Activated T-cell treated with anti-CD3 and anti-CD28 coated beads, Interleukin-2, amount 50 U/mL, for 48 hours (primary cell): Measurements from ENCODE around the gene CCDC178.
"Not testable (repeated sequence)": the region's sequence is repeated elsewhere in the genome, so short reads cannot be mapped to it uniquely, and the experiment has no call there.

Source experiments
- DNase-seq, 2 experiments: peaks; one replicate each; pipeline ENCODE4 v3.0.0-alpha.2; 2020

CCDC178 gene

GRCh38 chr18:33210575-33211189 lies 229.8 kb downstream of the CCDC178 start:
- no peak for DNase-seq

DNA sequence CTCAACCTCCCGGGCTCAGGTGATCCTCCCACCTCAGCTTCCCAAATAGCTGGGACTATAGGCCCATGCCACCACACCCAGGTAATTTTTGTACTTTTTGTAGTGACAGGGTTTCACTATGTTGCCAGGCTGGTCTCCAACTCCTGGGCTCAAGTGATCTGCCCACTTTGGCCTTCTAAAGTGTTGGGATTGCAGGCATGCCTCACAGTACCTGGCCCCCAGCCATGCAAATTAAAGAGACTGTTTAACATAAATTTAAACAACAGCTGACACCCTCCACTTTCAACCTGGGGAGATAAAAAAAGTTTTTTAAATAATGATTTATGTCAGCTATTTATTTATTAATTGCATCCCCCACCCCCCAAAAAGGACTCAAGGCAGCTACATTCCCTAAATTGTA lies 234.7 kb downstream of the CCDC178 start:
- DNase-seq, result no peak

- no peak for DNase-seq
Measured at GRCh38 chr18:33201509-33201926, 239.0 kb downstream of the CCDC178 start.

- DNase-seq, result no peak
Measured at GRCh38 chr18:33195795-33196194, 244.7 kb downstream of the CCDC178 start.

- no peak for DNase-seq
Measured at GRCh38 chr18:33194793-33195192, 245.7 kb downstream of the CCDC178 start.

- DNase-seq, result no peak
Measured at GRCh38 chr18:33184958-33185357, 255.6 kb downstream of the CCDC178 start.

DNA sequence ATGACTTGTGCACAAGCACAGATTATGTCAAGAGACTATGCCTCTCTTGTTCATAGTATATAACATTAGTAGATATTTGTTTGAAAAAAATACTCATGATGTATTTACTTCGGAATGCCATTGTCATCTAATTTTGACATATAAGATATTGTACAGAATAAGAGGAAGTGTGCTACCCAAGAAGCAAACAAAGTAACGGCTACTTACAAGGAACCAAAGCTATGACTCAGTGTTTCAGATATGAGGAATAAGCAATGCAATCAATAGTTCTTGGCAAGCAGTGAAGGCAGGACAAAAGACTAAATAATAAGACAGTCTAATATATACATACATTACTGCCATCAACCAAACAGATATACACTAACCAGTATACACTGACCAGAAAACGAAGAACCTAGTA lies 256.3 kb downstream of the CCDC178 start:
- DNase-seq, result no peak

DNA sequence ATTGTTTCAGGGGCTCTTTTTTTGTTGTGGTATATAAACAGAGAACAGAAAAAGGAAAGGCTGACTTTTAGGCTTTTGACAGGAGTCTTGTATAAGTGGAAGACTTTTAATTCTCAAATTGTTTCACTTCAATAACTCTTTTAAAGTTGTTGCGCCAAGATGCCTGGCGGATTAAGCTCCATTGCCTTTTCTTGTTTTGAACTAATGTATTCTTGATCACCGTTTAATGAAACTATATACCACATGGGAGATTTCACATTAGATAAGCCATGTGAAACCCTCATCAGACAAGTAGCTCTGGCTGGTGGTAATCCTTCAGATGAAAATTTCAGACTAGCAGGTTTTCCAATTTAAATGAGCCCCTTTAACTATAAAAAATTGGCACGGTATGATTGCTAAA lies 257.4 kb downstream of the CCDC178 start:
- DNase-seq, result no peak

- DNase-seq, result no peak
Measured at GRCh38 chr18:33181016-33181415, 259.5 kb downstream of the CCDC178 start.

DNA sequence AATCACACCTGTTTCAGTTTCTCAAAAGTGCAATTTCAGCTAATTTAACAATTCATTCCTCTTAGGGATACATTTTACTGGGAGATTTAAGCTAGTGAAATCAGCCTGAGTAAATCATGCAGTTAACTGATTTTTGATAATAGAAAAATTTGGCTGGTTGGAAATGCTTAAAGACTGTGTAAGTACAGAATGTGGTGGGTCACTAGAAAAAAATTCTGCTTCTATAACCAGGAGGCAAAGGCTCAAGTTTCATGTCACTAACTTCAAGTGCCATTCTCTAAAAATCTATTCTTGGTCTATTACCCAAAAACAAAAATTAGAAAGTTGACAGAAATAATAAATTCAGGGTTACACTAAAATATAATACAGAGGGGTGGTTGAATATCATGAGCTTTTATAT lies 271.3 kb downstream of the CCDC178 start:
- no peak for DNase-seq

GRCh38 chr18:33164121-33164520 lies 276.4 kb downstream of the CCDC178 start:
- DNase-seq, result not testable (repeated sequence)

DNA sequence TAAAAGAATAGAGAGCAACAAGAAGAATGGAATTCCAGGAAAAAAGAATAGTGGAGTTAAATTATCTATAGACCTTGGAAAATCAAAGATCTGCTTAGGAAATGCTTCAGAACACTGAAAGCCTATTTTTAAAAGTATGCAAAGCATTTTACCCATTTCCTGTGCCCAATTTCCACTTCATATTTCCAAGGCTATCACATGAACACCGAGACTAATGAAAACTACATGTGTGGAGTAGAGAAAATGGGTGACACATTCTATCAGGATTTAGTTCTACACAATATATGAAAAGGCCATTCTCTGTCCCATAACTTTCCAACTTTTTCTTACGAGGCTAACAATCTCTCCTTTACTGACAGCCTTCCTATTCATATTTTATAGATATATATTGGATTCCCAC lies 279.4 kb downstream of the CCDC178 start:
- no peak for DNase-seq

GRCh38 chr18:33159151-33159550 lies 281.4 kb downstream of the CCDC178 start:
- no peak for DNase-seq

GRCh38 chr18:33157893-33158292 lies 282.6 kb downstream of the CCDC178 start:
- DNase-seq, result no peak

GRCh38 chr18:33156906-33157470 lies 283.5 kb downstream of the CCDC178 start:
- no peak for DNase-seq

DNA sequence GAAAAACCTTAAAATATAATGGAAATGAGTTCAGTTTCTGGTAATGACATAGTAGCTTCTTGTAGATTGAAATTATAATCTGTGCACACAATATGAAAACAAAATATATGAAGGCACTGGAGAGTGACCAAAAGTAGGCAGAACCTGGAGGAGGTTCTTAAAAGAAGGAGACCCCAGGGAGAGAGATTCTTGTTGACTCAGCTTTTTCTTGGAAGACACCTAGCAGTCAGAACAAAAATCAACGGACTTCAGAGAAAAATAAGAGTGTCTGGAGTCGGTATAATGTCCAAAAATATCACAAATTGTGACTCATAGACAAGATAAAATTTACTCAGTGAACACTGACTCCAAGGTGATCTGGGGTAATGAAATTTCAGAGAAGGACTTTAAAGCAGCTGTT lies 286.5 kb downstream of the CCDC178 start:
- no peak for DNase-seq

- no peak for DNase-seq
Measured at GRCh38 chr18:33152376-33152775, 288.1 kb downstream of the CCDC178 start.

GRCh38 chr18:33147811-33148210 lies 292.7 kb downstream of the CCDC178 start:
- DNase-seq, result not testable (repeated sequence)

- no peak for DNase-seq
Measured at GRCh38 chr18:33146014-33146413, 294.5 kb downstream of the CCDC178 start.

DNA sequence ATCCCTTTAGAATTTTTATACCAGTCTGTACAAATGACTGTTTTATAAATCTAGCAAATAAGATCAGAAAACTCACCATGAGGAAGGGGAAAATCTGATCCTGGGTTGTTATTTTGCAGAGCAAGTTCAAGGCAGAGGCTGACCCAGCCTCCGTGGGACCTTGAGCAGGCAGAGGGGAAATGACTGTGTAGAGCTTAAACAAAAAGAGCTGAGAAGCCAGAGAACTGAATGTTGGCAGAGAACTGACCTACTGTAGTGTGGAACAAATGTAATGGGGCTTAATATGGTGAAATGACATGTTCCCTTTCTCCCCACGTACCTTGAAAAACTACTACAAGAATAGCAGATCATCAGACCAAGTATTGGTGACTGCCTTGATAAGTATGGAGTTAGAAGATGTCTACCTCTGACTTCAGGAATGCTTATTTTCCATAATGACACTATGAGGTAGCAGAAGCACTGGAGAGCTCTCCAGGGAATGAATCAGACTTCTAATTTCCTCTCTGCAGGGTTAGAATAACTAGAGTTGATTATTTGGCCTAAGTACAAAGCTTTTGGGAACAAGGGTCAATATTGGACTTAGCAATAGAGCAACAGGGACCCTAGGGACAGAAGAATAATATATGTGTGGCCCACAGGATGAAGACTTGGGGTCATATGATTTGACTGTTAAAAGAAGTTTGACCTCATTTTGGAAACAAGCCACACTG lies 304.4 kb downstream of the CCDC178 start:
- no peak for DNase-seq

GRCh38 chr18:33132657-33133056 lies 307.9 kb downstream of the CCDC178 start:
- no peak for DNase-seq

DNA sequence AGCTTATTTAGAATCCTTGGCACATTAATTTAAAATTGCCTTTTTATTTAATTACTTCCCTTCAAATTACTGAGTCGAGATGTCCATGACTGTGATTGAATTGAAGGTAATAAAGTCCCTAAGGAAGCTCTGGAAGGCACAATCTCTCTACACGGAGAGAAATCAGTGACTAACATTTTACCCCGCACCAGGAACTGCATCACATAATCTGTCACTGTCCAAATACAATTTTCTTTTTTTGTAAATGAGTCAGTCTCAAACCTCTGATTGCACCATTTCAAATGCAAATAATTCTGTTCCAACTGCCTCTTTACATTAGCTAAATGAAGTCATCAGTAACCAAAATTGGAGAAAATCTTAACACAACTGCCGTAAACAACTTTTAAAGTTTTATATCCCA lies 311.9 kb downstream of the CCDC178 start:
- DNase-seq, result no peak

GRCh38 chr18:33123862-33124518 lies 316.5 kb downstream of the CCDC178 start:
- DNase-seq, result no peak

GRCh38 chr18:33116376-33116775 lies 324.1 kb downstream of the CCDC178 start:
- DNase-seq, result no peak
